Progenitor cell of endocrine pancreas (in vitro differentiated cells): Measurements from ENCODE around the gene MS4A7. TPM values are rescaled to one million over a fixed set of nuclear protein-coding genes. Genes with fewer than 3 reads are reported as not detected.
A peak's percentile ranks its signal among the peaks of the same experiment; 100 is the strongest.

Experiments
- DNase-seq: peaks from one replicate; pipeline ENCODE4 v3.0.0; 2021; ENCODE audit warnings: low spot score; ENCODE audit not compliant: unreplicated experiment
- H3K27ac Mint-ChIP-seq: 2 replicates; pipeline ENCODE4 v1.8.0; 2021; ENCODE audit warnings: mild to moderate bottlenecking, moderate library complexity, mixed read lengths
- H3K27me3 Mint-ChIP-seq: 2 replicates; pipeline ENCODE4 v1.8.0; 2021; ENCODE audit warnings: mixed read lengths
- H3K36me3 Mint-ChIP-seq: 2 replicates; pipeline ENCODE4 v1.8.0; 2022; ENCODE audit warnings: mixed read lengths; ENCODE audit not compliant: insufficient read depth
- H3K4me1 Mint-ChIP-seq: 2 replicates; pipeline ENCODE4 v1.8.0; 2021; ENCODE audit warnings: low read depth, mixed read lengths
- H3K4me3 Mint-ChIP-seq: 2 replicates; pipeline ENCODE4 v1.8.0; 2021; ENCODE audit warnings: low read depth, mild to moderate bottlenecking, moderate library complexity, mixed read lengths
- H3K9me3 Mint-ChIP-seq: 2 replicates; pipeline ENCODE4 v1.8.0; 2021; ENCODE audit warnings: low read depth, mixed read lengths
- long read RNA-seq: library from polyadenylated mRNA; unstranded; transcript quantifications from one replicate; pipeline ENCODE4 v2.0.0, GENCODE V29; 2020
- total RNA-seq: library from RNA; stranded (reverse); gene quantifications from 2 replicates; pipeline ENCODE4 v1.2.1, GENCODE V29; 2021
- TF ChIP-seq, protein P1 (sequence below): fragments of 200-600 bp; sonication (generic); IDR thresholded peaks from one replicate; pipeline ENCODE4 v1.5.0; 2021; ENCODE audit warnings: antibody characterized with exemption, mild to moderate bottlenecking; ENCODE audit not compliant: unreplicated experiment

MS4A7 gene
- not detected in 2 replicates for total RNA-seq
- long read RNA-seq = 0 reads

- no peaks in the 10 kb centered on the region for H3K9me3 Mint-ChIP-seq
- no peak within 1 kb of the TSS for H3K4me3 Mint-ChIP-seq
- no peak within 1 kb of the TSS for H3K27ac Mint-ChIP-seq
- DNase-seq = no peak
- H3K36me3 Mint-ChIP-seq = no peaks in the 10 kb centered on the region
- no peaks in the 10 kb centered on the region for H3K4me1 Mint-ChIP-seq
- H3K27me3 Mint-ChIP-seq = peaks cover 2% of the 10 kb centered on the region
- TF ChIP-seq, protein P1, sequence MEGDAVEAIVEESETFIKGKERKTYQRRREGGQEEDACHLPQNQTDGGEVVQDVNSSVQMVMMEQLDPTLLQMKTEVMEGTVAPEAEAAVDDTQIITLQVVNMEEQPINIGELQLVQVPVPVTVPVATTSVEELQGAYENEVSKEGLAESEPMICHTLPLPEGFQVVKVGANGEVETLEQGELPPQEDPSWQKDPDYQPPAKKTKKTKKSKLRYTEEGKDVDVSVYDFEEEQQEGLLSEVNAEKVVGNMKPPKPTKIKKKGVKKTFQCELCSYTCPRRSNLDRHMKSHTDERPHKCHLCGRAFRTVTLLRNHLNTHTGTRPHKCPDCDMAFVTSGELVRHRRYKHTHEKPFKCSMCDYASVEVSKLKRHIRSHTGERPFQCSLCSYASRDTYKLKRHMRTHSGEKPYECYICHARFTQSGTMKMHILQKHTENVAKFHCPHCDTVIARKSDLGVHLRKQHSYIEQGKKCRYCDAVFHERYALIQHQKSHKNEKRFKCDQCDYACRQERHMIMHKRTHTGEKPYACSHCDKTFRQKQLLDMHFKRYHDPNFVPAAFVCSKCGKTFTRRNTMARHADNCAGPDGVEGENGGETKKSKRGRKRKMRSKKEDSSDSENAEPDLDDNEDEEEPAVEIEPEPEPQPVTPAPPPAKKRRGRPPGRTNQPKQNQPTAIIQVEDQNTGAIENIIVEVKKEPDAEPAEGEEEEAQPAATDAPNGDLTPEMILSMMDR = no peak
These were observed at the start of gene MS4A7 for GRCh38 chr11:60378354-60378753. Gene MS4A7, plus strand, starts transcription at chr11:60378532. Its CDS starts 4,610 bp downstream, at chr11:60383142.

DNA sequence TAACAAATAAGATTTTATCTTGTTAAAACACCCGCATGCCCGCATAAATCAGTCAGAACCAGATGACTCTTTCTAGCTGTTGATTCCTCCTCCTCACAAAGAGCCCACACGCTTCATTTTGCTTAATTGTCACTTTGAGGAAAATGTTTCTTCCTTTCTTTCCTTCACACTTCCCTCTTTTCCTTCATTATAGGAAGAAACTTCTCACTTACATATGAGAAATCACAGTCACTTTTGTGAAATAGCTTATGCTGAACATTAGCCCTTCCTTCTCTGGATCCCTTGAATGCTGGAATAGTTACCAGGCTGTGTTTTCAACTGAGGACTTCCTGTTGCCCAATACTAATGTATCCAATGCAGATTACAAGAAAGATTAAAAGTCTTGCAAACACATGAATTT, 45.5 kb upstream of the MS4A7 start:
- TF ChIP-seq, protein P1 = no peak
- Mint-ChIP-seq H3K27ac (no peak overlapping the region), H3K4me1 (peaks cover 9% of the 10 kb centered on the region), H3K4me3 (no peak overlapping the region), H3K36me3 (no peaks in the 10 kb centered on the region), H3K27me3 (peaks cover 7% of the 10 kb centered on the region), H3K9me3 (peaks cover 7% of the 10 kb centered on the region)
- no peak for DNase-seq

DNA sequence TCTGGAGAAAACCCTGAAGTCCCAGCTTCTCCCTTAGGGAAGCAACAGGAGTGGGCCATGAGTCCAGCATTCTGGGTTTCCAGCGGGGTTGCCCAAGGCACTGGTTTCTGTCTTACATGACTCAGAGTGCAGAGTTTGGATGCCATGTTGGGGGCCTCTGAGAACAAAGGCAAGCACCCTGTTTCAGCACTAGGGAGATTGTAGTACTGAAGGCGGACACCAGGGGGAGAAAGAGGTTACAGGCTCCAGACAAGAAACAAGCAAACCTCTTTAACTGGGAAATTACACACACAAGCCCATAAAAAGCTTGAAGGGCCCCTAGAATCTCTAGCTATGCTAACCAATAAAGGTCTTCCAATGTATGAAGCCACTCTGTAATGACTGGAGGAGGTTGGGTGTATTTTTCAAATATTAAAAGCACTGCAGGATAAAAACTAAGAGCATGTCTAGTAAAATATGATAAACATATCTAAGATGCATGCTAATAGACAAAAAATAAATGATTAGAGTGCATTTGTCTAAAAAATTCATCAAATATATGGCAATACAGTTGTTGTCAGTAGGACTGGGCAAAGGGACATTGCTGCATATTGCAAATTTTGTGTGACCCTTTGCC, 44.2 kb upstream of the MS4A7 start:
- Mint-ChIP-seq H3K4me1 (peaks cover 9% of the 10 kb centered on the region), H3K9me3 (peaks cover 7% of the 10 kb centered on the region), H3K27ac (no peak overlapping the region), H3K27me3 (peaks cover 15% of the 10 kb centered on the region), H3K36me3 (no peaks in the 10 kb centered on the region), H3K4me3 (no peak overlapping the region)
- peak; percentile 61 for DNase-seq
- TF ChIP-seq, protein P1 = peak; percentile 70

DNA sequence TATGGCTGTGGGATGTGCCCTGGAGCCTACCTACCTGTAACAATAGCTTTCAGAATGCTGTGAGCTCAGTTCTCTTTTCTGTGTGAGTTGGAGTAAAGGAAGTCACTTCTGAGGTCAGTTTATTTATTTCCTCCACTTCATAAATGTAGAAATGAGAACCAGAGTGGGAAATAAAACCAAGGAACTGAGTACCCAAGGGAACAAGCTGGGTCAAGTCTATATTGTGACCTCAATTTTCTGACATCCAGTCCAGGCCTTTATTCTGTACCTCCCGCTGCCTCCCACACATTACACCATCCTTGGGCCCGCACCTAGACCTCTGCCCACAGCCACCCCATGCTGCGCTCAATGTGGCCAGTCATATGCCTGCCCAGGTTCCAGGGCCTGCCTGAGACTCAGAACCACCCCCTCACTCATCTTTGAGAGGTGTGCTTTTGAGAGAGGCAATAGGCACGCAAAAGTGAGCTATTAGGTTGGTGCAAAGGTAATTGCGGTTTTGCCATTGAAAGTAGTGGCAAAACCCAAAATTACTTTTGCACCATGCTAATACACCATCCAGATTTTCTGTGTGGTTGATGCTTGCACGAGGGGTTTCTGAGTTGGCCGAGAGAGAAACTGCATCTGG, 41.5 kb upstream of the MS4A7 start:
- peaks cover 23% of the 10 kb centered on the region for H3K27me3 Mint-ChIP-seq
- peaks cover 12% of the 10 kb centered on the region for H3K4me1 Mint-ChIP-seq
- H3K36me3 Mint-ChIP-seq = no peaks in the 10 kb centered on the region
- H3K4me3 Mint-ChIP-seq = no peak overlapping the region
- H3K9me3 Mint-ChIP-seq = no peaks in the 10 kb centered on the region
- DNase-seq = no peak
- TF ChIP-seq, protein P1 = no peak
- H3K27ac Mint-ChIP-seq = no peak overlapping the region

GRCh38 chr11:60338053-60338452, 40.3 kb upstream of the MS4A7 start:
- TF ChIP-seq, protein P1 = no peak
- Mint-ChIP-seq H3K27me3 (peaks cover 25% of the 10 kb centered on the region), H3K27ac (no peak overlapping the region), H3K9me3 (no peaks in the 10 kb centered on the region), H3K4me3 (no peak overlapping the region), H3K4me1 (peaks cover 10% of the 10 kb centered on the region), H3K36me3 (no peaks in the 10 kb centered on the region)
- DNase-seq = no peak
